ENCODE data around the gene ACVR1C. TPM values are rescaled to one million over a fixed set of nuclear protein-coding genes. Genes with fewer than 3 reads are reported as not detected.

Gene ACVR1C
- total RNA-seq, 4 donors from 2014 or later, result 0.44 to 1.9 (median 0.92) TPM

DNA sequence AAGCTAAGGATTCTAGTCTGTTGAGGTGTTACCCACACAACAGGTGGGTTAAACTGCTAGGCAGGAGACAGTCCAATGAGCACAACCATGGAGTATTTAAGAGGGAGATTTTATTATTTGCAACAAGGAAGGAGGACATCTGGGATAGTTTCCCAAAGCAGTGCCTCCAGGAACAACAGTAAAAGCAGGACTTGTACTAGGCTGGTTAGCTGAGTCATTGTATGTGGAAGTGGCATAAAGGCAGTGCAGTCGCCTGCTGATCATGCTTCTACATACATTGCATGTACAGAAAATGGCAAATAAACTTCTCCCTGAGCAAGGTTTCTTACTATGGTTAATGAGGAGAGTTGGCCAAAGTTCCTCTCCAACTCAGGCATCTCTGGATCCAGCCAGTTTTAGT lies 138.7 kb downstream of the ACVR1C start:
- Histone ChIP-seq H3K9me3 (no peaks in the 10 kb centered on the region), H3K27me3 (peaks cover 3% of the 10 kb centered on the region), H3K27ac (no peak overlapping the region), H3K4me3 (no peak overlapping the region), H3K4me1 (no peaks in the 10 kb centered on the region), H3K36me3 (no peaks in the 10 kb centered on the region)
- WGBS, result 88% methylated on average over 1 of the region's 1 CpG
- no peak for TF ChIP-seq EP300 (IDR thresholded peaks at IDR 0.05)
- TF ChIP-seq POLR2AphosphoS5 (IDR thresholded peaks at IDR 0.05), result no peak
- TF ChIP-seq POLR2A (IDR thresholded peaks at IDR 0.05), result no peak
- TF ChIP-seq, protein P1, sequence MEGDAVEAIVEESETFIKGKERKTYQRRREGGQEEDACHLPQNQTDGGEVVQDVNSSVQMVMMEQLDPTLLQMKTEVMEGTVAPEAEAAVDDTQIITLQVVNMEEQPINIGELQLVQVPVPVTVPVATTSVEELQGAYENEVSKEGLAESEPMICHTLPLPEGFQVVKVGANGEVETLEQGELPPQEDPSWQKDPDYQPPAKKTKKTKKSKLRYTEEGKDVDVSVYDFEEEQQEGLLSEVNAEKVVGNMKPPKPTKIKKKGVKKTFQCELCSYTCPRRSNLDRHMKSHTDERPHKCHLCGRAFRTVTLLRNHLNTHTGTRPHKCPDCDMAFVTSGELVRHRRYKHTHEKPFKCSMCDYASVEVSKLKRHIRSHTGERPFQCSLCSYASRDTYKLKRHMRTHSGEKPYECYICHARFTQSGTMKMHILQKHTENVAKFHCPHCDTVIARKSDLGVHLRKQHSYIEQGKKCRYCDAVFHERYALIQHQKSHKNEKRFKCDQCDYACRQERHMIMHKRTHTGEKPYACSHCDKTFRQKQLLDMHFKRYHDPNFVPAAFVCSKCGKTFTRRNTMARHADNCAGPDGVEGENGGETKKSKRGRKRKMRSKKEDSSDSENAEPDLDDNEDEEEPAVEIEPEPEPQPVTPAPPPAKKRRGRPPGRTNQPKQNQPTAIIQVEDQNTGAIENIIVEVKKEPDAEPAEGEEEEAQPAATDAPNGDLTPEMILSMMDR (IDR thresholded peaks at IDR 0.05), result no peak
- no peak for DNase-seq (ENCODE audit: low spot score in 2 of 2)

DNA sequence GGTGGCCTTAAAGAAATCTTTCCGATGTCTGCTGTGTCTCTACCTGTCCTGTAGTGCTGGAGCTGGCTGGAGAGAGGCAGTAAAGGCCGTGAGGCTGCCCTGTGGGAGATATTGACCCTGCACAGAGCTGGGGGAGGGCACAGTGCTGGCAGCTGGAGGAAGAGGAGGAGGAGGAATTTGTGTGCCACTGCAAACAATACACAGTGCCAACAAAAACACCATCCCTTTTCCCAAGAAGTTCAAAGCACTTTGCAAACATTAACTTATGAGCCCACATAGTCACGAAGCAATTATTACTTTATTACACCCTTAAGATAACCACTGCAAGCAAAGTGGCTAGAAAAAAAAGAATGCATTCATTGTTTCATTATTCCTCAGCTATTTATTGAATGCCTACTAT lies 139.8 kb downstream of the ACVR1C start:
- 66% methylated on average over 3 of the region's 3 CpGs for WGBS
- no peaks in the 10 kb centered on the region for H3K36me3 ChIP-seq
- peaks cover 3% of the 10 kb centered on the region for H3K27me3 ChIP-seq
- H3K4me3 ChIP-seq, result no peak overlapping the region
- no peaks in the 10 kb centered on the region for H3K4me1 ChIP-seq
- no peaks in the 10 kb centered on the region for H3K9me3 ChIP-seq
- TF ChIP-seq POLR2AphosphoS5 (IDR thresholded peaks at IDR 0.05), result no peak
- H3K27ac ChIP-seq, result no peak overlapping the region
- no peak for DNase-seq (ENCODE audit: low spot score in 2 of 2)

DNA sequence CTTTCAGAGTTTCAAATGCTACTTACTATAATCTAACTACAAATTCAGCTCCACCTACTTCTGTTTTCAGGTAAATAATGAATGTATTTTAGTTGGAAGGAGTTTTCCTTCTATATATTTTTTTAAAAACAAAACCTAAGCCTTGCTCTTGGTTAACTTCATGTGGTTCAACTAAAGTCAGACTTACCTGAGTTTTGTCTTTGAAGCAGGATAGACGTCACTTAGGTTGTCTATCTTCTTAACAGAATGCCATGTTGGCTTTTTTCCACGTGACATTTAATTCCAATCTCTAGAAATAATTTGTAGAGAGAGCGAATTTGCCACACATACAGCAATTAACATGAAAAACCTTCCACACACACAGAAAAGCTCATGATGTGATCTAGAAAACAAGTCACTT lies 140.9 kb downstream of the ACVR1C start:
- 55% methylated on average over 3 of the region's 3 CpGs for WGBS
- Histone ChIP-seq H3K27me3 (peaks cover 3% of the 10 kb centered on the region), H3K36me3 (no peaks in the 10 kb centered on the region), H3K4me1 (no peaks in the 10 kb centered on the region), H3K27ac (no peak overlapping the region), H3K4me3 (no peak overlapping the region), H3K9me3 (no peaks in the 10 kb centered on the region)
- DNase-seq (ENCODE audit: low spot score in 2 of 2), result no peak
- TF ChIP-seq, protein P1 (IDR thresholded peaks at IDR 0.05), result no peak
- TF ChIP-seq EP300 (IDR thresholded peaks at IDR 0.05) (no peak), POLR2A (IDR thresholded peaks at IDR 0.05) (no peak), POLR2AphosphoS5 (IDR thresholded peaks at IDR 0.05) (no peak)

DNA sequence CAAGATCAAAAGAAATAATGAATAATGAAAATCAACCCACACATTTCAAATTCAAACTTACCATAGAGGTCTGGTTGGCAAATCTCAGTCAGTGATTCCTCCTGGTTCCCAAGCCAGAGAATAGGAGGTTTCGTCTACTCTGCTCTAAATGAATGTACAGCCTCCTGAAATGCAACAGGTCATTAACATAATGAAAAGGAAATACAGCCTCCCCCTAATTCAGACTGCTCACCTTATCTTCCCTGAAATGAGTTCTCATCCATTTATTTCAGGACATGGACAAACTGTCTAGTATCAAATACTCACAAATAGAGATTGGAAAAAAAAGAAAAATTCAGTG lies 141.4 kb downstream of the ACVR1C start:
- Histone ChIP-seq H3K4me1 (no peaks in the 10 kb centered on the region), H3K9me3 (no peaks in the 10 kb centered on the region), H3K27me3 (peaks cover 3% of the 10 kb centered on the region), H3K27ac (no peak overlapping the region), H3K4me3 (no peak overlapping the region), H3K36me3 (no peaks in the 10 kb centered on the region)
- DNase-seq (ENCODE audit: low spot score in 2 of 2), result no peak
- TF ChIP-seq POLR2AphosphoS5 (IDR thresholded peaks at IDR 0.05), result no peak
- TF ChIP-seq EP300 (IDR thresholded peaks at IDR 0.05), result no peak
- TF ChIP-seq, protein P1 (IDR thresholded peaks at IDR 0.05), result no peak
- TF ChIP-seq POLR2A (IDR thresholded peaks at IDR 0.05), result no peak
- 76% methylated on average over 1 of the region's 1 CpG for WGBS

DNA sequence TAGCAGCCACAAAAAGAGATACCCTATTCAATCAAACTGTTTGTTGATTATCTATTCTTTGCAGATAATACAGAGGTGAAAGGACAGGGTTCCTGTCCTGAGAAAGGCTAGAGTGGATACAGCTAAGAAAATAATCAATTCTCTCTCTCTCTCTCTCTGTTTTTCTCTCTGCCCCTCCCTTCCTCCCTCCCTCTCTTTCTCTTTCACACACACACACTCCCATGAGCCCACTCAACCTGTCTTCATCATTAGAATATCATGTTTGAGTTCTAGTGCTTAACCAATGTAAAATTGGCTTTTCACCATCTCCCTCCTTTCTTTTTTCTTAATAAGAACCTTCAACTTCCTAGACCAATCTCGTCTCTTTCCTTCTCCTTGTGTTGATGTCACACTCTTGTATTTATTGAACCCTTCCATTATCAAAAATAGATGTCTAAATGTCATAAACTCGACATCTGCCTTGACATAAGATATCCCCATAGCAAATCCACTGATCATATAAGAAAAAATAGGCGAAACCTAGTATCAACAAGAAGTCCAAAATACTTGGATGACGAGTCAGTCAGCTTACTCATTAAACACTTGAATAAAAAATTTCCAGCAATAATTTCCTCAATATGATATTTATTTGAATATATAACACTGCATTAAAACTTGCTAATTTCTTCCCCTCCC lies 141.9 kb downstream of the ACVR1C start:
- no peak overlapping the region for H3K27ac ChIP-seq
- DNase-seq (ENCODE audit: low spot score in 2 of 2), result no peak
- H3K36me3 ChIP-seq, result no peaks in the 10 kb centered on the region
- H3K9me3 ChIP-seq, result no peaks in the 10 kb centered on the region
- TF ChIP-seq POLR2A (IDR thresholded peaks at IDR 0.05) (no peak), EP300 (IDR thresholded peaks at IDR 0.05) (no peak), POLR2AphosphoS5 (IDR thresholded peaks at IDR 0.05) (no peak)
- TF ChIP-seq, protein P1 (IDR thresholded peaks at IDR 0.05), result no peak
- no peaks in the 10 kb centered on the region for H3K4me1 ChIP-seq
- H3K4me3 ChIP-seq, result no peak overlapping the region
- WGBS, result 88% methylated on average over 4 of the region's 4 CpGs
- H3K27me3 ChIP-seq, result peaks cover 3% of the 10 kb centered on the region
